VCaP (cell line): ENCODE results near the gene PEX26.

Experiments
- H3K27ac ChIP-seq: fragments of 450-650 bp; 2 replicates; pipeline ENCODE4 v1.5.1; 2017
- TF ChIP-seq, protein P1 (sequence below): fragments of 450-650 bp; conservative IDR thresholded peaks from 2 replicates; pipeline ENCODE4 v1.5.1; 2017; ENCODE audit warnings: mild to moderate bottlenecking, moderate library complexity

Gene PEX26

DNA sequence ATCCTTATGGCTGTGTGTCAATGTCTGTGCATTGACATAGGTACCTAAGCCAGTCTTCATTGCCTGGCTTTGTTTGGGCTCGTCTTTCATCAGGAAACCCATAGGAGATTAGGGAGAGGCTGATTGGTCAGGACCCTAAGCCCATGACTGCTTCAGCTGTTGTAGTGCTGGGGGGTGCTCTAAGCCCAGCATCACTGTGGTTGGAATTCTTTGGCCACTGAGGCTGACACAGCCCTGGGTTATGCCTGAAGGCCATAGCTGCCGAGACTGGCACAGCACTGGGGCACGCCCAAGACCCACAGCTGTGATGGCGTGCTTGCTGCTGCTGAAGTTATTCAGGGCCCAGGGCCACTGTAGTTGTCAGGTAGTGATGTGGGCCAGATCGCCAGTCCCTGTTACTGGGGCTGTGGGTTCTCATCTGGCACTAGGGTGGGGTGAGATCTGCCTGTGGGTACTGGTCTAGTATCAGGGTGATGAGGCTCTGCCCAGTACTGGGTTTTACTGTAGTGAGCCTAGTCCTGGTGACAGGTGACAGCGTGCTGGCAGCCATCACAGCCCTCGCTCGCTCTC, 77.1 kb downstream of the PEX26 start:
- TF ChIP-seq, protein P1, sequence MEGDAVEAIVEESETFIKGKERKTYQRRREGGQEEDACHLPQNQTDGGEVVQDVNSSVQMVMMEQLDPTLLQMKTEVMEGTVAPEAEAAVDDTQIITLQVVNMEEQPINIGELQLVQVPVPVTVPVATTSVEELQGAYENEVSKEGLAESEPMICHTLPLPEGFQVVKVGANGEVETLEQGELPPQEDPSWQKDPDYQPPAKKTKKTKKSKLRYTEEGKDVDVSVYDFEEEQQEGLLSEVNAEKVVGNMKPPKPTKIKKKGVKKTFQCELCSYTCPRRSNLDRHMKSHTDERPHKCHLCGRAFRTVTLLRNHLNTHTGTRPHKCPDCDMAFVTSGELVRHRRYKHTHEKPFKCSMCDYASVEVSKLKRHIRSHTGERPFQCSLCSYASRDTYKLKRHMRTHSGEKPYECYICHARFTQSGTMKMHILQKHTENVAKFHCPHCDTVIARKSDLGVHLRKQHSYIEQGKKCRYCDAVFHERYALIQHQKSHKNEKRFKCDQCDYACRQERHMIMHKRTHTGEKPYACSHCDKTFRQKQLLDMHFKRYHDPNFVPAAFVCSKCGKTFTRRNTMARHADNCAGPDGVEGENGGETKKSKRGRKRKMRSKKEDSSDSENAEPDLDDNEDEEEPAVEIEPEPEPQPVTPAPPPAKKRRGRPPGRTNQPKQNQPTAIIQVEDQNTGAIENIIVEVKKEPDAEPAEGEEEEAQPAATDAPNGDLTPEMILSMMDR = no peak
- no peak overlapping the region for H3K27ac ChIP-seq
